Astrocyte (in vitro differentiated cells and primary cell): ENCODE results near the gene SGSM1.

Experiments used
- EZH2 ChIP-seq: IDR thresholded peaks from 2 replicates; pipeline ENCODE4 v1.6.1; 2012; ENCODE audit warnings: mild to moderate bottlenecking, low read length, inconsistent platforms; ENCODE audit not compliant: insufficient read depth
- TF ChIP-seq, protein P1 (sequence below): IDR thresholded peaks from 2 replicates; pipeline ENCODE4 v1.5.1; 2011; ENCODE audit warnings: low read depth, mild to moderate bottlenecking, inconsistent platforms, low read length, moderate library complexity; ENCODE audit not compliant: insufficient read depth

DNA sequence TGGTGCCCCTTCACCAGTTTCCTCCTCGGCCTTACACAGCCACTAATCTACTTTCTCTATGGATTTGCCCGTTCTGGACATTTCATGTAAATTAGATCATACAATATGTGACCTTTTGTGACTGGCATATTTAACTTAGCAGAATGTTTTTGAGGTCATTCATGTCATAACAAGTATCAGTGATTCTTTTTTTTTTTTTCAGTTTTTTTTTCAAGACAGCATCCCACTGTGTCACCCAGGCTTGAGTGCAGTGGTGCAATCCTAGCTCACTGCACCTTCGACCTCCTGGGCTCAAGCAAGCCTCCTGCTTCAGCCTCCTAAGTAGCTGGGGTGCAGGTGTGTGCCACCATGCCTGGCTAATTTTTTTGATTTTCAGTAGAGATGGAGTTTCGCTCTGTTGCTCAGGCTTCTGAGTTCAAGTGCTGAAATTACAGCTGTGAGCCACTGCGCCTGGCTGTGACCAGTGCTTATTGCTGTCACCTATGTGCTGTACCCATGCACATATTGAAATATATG, 169.2 kb downstream of the SGSM1 start:
- TF ChIP-seq, protein P1, sequence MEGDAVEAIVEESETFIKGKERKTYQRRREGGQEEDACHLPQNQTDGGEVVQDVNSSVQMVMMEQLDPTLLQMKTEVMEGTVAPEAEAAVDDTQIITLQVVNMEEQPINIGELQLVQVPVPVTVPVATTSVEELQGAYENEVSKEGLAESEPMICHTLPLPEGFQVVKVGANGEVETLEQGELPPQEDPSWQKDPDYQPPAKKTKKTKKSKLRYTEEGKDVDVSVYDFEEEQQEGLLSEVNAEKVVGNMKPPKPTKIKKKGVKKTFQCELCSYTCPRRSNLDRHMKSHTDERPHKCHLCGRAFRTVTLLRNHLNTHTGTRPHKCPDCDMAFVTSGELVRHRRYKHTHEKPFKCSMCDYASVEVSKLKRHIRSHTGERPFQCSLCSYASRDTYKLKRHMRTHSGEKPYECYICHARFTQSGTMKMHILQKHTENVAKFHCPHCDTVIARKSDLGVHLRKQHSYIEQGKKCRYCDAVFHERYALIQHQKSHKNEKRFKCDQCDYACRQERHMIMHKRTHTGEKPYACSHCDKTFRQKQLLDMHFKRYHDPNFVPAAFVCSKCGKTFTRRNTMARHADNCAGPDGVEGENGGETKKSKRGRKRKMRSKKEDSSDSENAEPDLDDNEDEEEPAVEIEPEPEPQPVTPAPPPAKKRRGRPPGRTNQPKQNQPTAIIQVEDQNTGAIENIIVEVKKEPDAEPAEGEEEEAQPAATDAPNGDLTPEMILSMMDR = no peak
- TF ChIP-seq EZH2 = no peak
